HepG2 (cell line): ENCODE measurements around the gene SLC5A4. TPM values are rescaled to one million over a fixed set of nuclear protein-coding genes. Genes with fewer than 3 reads are reported as not detected.

Experiments used
- ATAC-seq: fragments of 200-7000 bp; cut with Tn5 transposase; 3 replicates; pipeline ENCODE4 v1.9.1; 2020; ENCODE audit warnings: mild to moderate bottlenecking, moderate library complexity
- BruUV-seq: library from RNA; stranded (reverse); fragments of 400-500 nt; replicated peaks from 2 replicates; lab custom pipeline; 2021; lab: Mats Ljungman, UMichigan
- CTCF ChIA-PET: fragments of 300-600 bp; formaldehyde crosslinking; extraction: SDS; loops from one replicate; lab custom pipeline; 2021; ENCODE audit warnings: low total read pairs, inconsistent platforms, low intra/inter-chr PET ratio; lab: Yijun Ruan, JAX
- POLR2A ChIA-PET: fragments of 350-600 bp; sonication (Branson Sonifier 250); formaldehyde crosslinking; loops from one replicate; lab custom pipeline; 2020; ENCODE audit warnings: antibody characterized with exemption, inconsistent platforms; lab: Yijun Ruan, JAX
- DNase-seq: peaks from one replicate; pipeline ENCODE4 v3.0.0-alpha.2; 2015; ENCODE audit warnings: low spot score
- FAIRE-seq: peaks from 3 replicates; lab custom pipeline; 2011; peaks lifted over from hg19 to GRCh38; lab: Jason Lieb, UNC
- H2AFZ ChIP-seq: one replicate; pipeline ENCODE4 v1.6.1; 2011; ENCODE audit warnings: low read length, inconsistent platforms
- H3K27ac ChIP-seq: fragments of 300-600 bp; 3 replicates; pipeline ENCODE4 v1.8.0; 2011; ENCODE audit warnings: mixed run types, mild to moderate bottlenecking, mixed read lengths, low read length, inconsistent platforms; ENCODE audit not compliant: insufficient read depth; ENCODE audit errors: extremely low read length
- H3K27me3 ChIP-seq, 2 experiments: fragments of 200-600 bp in 1 of 2; 2 replicates in 1 of 2; 3 replicates in 1 of 2; pipeline versions ENCODE4 v1.6.0 to v1.8.0; 2011; ENCODE audit warnings: low read length in 2 of 2, mild to moderate bottlenecking in 2 of 2, moderate library complexity in 2 of 2, inconsistent platforms in 1 of 2; ENCODE audit not compliant: insufficient read depth in 2 of 2, control insufficient read depth in 1 of 2
- H3K36me3 ChIP-seq, 2 experiments: fragments of 200-600 bp in 1 of 2; replicated peaks in 1 of 2; 2 replicates in 1 of 2; 3 replicates in 1 of 2; pipeline versions ENCODE4 v1.5.1 to v1.8.0; 2011; ENCODE audit warnings: low read length in 2 of 2, inconsistent platforms in 1 of 2; ENCODE audit not compliant: insufficient read depth in 2 of 2, control insufficient read depth in 1 of 2
- H3K4me1 ChIP-seq: 2 replicates; pipeline ENCODE4 v1.5.1; 2012; ENCODE audit warnings: low read length, inconsistent platforms; ENCODE audit not compliant: insufficient read depth
- H3K4me2 ChIP-seq: 2 replicates; pipeline ENCODE4 v1.6.0; 2011; ENCODE audit warnings: low read depth, low read length, inconsistent platforms
- H3K4me3 ChIP-seq, 3 experiments: fragments of 200-600 bp in 1 of 3; sonication (generic), shearing (Covaris generic) in 1 of 3; replicated peaks in 1 of 3; 2 replicates each; pipeline ENCODE4 v1.5.1; 2011 to 2016; ENCODE audit warnings: low read length in 3 of 3, inconsistent platforms in 2 of 3, low read depth in 2 of 3, mild to moderate bottlenecking in 2 of 3, control low read depth in 1 of 3, mixed read lengths in 1 of 3; ENCODE audit not compliant: insufficient read depth in 1 of 3
- H3K79me2 ChIP-seq: one replicate; pipeline ENCODE4 v1.6.1; 2011; ENCODE audit warnings: low read length, inconsistent platforms; ENCODE audit not compliant: insufficient read depth
- H3K9ac ChIP-seq: 2 replicates; pipeline ENCODE4 v1.6.0; 2011; ENCODE audit warnings: mild to moderate bottlenecking, low read depth, low read length, inconsistent platforms; ENCODE audit not compliant: insufficient read depth
- H3K9me3 ChIP-seq: 2 replicates; pipeline ENCODE4 v1.5.1; 2012; ENCODE audit warnings: mild to moderate bottlenecking, low read length
- H4K20me1 ChIP-seq: 2 replicates; pipeline ENCODE4 v1.6.0; 2011; ENCODE audit warnings: inconsistent platforms, mild to moderate bottlenecking, low read length, moderate library complexity; ENCODE audit not compliant: insufficient read depth
- ATAD3A ChIP-seq: sonication (generic); formaldehyde crosslinking; IDR thresholded peaks from 2 replicates; pipeline ENCODE4 v1.4.0; 2020; ENCODE audit warnings: missing genetic modification reagents
- CBFB ChIP-seq: sonication (generic); formaldehyde crosslinking; IDR thresholded peaks from 2 replicates; pipeline ENCODE4 v1.4.0; 2020; ENCODE audit warnings: missing genetic modification reagents
- ELF4 ChIP-seq: sonication (generic); formaldehyde crosslinking; IDR thresholded peaks from 2 replicates; pipeline ENCODE4 v1.5.0; 2020; ENCODE audit warnings: missing genetic modification reagents, mild to moderate bottlenecking, moderate library complexity, borderline replicate concordance
- MXI1 ChIP-seq: IDR thresholded peaks from 3 replicates; pipeline ENCODE4 v1.6.1; 2012; ENCODE audit warnings: low read depth, low read length, inconsistent platforms, borderline replicate concordance
- MZF1 ChIP-seq: sonication (generic); formaldehyde crosslinking; IDR thresholded peaks from 2 replicates; pipeline ENCODE4 v1.8.1; 2023; ENCODE audit warnings: mild to moderate bottlenecking, missing genetic modification reagents, borderline replicate concordance
- NCOA2 ChIP-seq: sonication (generic); formaldehyde crosslinking; IDR thresholded peaks from 2 replicates; pipeline ENCODE4 v1.8.0; 2022; ENCODE audit warnings: inconsistent platforms
- RFX1 ChIP-seq: fragments of 450-650 bp; IDR thresholded peaks from 2 replicates; pipeline ENCODE4 v1.6.1; 2017
- SP4 ChIP-seq: sonication (generic); formaldehyde crosslinking; IDR thresholded peaks from 2 replicates; pipeline ENCODE4 v1.8.1; 2023; ENCODE audit warnings: mild to moderate bottlenecking, missing genetic modification reagents
- SRY ChIP-seq: sonication (generic); formaldehyde crosslinking; IDR thresholded peaks from 2 replicates; pipeline ENCODE4 v1.8.0; 2022; ENCODE audit warnings: mild to moderate bottlenecking, missing genetic modification reagents
- ZBTB20 ChIP-seq: sonication (generic); formaldehyde crosslinking; IDR thresholded peaks from 2 replicates; pipeline ENCODE4 v1.8.1; 2023; ENCODE audit warnings: missing genetic modification reagents, low read depth, mild to moderate bottlenecking, borderline replicate concordance
- ZNF121 ChIP-seq: sonication (generic); formaldehyde crosslinking; IDR thresholded peaks from 2 replicates; pipeline ENCODE4 v1.5.0; 2020; ENCODE audit warnings: mild to moderate bottlenecking, missing genetic modification reagents
- ZNF3 ChIP-seq: IDR thresholded peaks from 2 replicates; pipeline ENCODE4 v1.7.0; 2017; ENCODE audit warnings: inconsistent platforms
- WGBS: methylation state at CpG from one replicate; pipeline ENCODE4 v1.1.6; 2017; ENCODE audit warnings: low lambda C conversion rate; 5-methylcytosine and 5-hydroxymethylcytosine counted together
- in situ Hi-C: cut with HindIII; loops from 2 replicates; pipeline ENCODE4 v1.10.0; 2017; ENCODE audit warnings: low pct_unique_long_range_greater_than_20kb; ENCODE audit not compliant: extremely low pct_ligation_motif_present
- intact Hi-C: fragments of 100-400 bp; cut with micrococcal nuclease; formaldehyde crosslinking; loops from one replicate; pipeline ENCODE4 v1.10.0; 2022; ENCODE audit not compliant: unreplicated experiment
- polyA plus RNA-seq, 8 experiments: library from polyadenylated mRNA; depleted of rRNA in 3 of 8; stranded (reverse) in 7 of 8; unstranded in 1 of 8; fragments of >200 nt; fragmentation: Illumina TruSeq in 4 of 8; extraction: Trizol in 4 of 8; gene quantifications; 2 replicates each; pipeline versions ENCODE4 v1.2.1 to v1.2.3, GENCODE V29; 2011 to 2016; ENCODE audit warnings: low read depth in 4 of 8, missing spikeins in 1 of 8, mixed read lengths in 1 of 8; ENCODE audit not compliant: insufficient read depth in 1 of 8
- total RNA-seq, 5 experiments: library from RNA; depleted of rRNA; stranded (reverse); fragments of >200 nt; fragmentation: Illumina TruSeq; extraction: Trizol; gene quantifications; 2 replicates each; pipeline ENCODE4 v1.2.3, GENCODE V29; 2016; ENCODE audit warnings: low read depth in 1 of 5
- TF ChIP-seq, protein P1 (sequence below): sonication (generic); formaldehyde crosslinking; IDR thresholded peaks from 2 replicates; pipeline ENCODE4 v1.4.0; 2020; ENCODE audit warnings: mild to moderate bottlenecking, missing genetic modification reagents
- TF ChIP-seq, protein P2 (sequence below): sonication (generic); formaldehyde crosslinking; IDR thresholded peaks from 2 replicates; pipeline ENCODE4 v1.5.0; 2020; ENCODE audit warnings: missing genetic modification reagents
- TF ChIP-seq, protein P3 (sequence below): sonication (generic); formaldehyde crosslinking; IDR thresholded peaks from 2 replicates; pipeline ENCODE4 v1.9.0; 2021; ENCODE audit warnings: missing genetic modification reagents, borderline replicate concordance
- TF ChIP-seq, protein P4 (sequence below): sonication (generic); formaldehyde crosslinking; IDR thresholded peaks from 2 replicates; pipeline ENCODE4 v1.8.1; 2023; ENCODE audit warnings: missing genetic modification reagents, inconsistent platforms, borderline replicate concordance
- TF ChIP-seq, protein P5 (sequence below): sonication (generic); formaldehyde crosslinking; IDR thresholded peaks from 2 replicates; pipeline ENCODE4 v1.4.0; 2020; ENCODE audit warnings: missing genetic modification reagents
- TF ChIP-seq, protein P6 (sequence below): sonication (generic); formaldehyde crosslinking; IDR thresholded peaks from 2 replicates; pipeline ENCODE4 v1.8.0; 2022; ENCODE audit warnings: mild to moderate bottlenecking, missing genetic modification reagents, borderline replicate concordance

Gene SLC5A4
- total and polyA plus RNA-seq, 2 of the 13 experiments (the other 11 are each of a cell fraction or from before 2014, with no cell fraction given): not detected

DNA sequence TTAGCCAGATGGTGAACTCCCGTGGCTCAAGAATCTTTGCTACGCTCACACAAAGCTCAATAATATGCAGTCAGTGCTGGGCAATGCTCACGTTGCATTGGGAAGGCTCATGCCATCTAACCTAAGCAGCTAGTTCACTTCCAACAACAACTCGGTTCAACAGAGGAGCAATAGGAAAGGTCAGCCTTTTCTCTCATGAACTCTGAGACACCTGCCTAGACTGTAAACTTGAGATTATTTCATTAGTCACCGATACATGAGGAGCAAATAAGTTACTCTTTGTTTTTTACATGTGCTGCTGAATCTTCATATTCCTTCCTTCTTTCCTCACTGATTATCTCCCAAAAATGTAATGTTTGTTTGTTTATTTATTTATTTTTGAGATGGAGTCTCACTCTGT lies 9.0 kb downstream of the SLC5A4 start:
- BruUV-seq: no TSS peak
- ATAC-seq (no peak), DNase-seq (no peak)
- Histone ChIP-seq H3K79me2 (no peaks in the 10 kb centered on the region), H3K4me1 (peaks cover 58% of the 10 kb centered on the region), H3K27ac (no peak overlapping the region), H3K9me3 (no peaks in the 10 kb centered on the region), H3K9ac (no peak overlapping the region)
- in situ Hi-C loops: no loop called here
- TF ChIP-seq, protein P1, sequence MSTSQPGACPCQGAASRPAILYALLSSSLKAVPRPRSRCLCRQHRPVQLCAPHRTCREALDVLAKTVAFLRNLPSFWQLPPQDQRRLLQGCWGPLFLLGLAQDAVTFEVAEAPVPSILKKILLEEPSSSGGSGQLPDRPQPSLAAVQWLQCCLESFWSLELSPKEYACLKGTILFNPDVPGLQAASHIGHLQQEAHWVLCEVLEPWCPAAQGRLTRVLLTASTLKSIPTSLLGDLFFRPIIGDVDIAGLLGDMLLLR (CRISPR knock-in tag): no peak
- TF ChIP-seq, protein P2, sequence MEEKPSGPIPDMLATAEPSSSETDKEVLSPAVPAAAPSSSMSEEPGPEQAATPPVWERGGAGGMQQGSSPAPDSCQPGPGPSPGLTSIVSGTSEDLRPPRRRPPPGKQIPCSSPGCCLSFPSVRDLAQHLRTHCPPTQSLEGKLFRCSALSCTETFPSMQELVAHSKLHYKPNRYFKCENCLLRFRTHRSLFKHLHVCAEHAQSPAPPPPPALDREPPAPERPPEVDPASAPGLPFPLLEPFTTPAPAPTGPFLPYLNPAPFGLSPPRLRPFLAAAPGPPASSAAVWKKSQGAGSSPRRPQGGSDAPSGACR (CRISPR knock-in tag): no peak
- TF ChIP-seq, protein P3, sequence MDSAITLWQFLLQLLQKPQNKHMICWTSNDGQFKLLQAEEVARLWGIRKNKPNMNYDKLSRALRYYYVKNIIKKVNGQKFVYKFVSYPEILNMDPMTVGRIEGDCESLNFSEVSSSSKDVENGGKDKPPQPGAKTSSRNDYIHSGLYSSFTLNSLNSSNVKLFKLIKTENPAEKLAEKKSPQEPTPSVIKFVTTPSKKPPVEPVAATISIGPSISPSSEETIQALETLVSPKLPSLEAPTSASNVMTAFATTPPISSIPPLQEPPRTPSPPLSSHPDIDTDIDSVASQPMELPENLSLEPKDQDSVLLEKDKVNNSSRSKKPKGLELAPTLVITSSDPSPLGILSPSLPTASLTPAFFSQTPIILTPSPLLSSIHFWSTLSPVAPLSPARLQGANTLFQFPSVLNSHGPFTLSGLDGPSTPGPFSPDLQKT (CRISPR knock-in tag): no peak
- TF ChIP-seq, protein P4, sequence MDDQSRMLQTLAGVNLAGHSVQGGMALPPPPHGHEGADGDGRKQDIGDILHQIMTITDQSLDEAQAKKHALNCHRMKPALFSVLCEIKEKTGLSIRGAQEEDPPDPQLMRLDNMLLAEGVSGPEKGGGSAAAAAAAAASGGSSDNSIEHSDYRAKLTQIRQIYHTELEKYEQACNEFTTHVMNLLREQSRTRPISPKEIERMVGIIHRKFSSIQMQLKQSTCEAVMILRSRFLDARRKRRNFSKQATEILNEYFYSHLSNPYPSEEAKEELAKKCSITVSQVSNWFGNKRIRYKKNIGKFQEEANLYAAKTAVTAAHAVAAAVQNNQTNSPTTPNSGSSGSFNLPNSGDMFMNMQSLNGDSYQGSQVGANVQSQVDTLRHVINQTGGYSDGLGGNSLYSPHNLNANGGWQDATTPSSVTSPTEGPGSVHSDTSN (CRISPR knock-in tag): no peak
- TF ChIP-seq ELF4 (CRISPR knock-in tag) (no peak), ZBTB20 (no peak), SRY (no peak), SP4 (CRISPR knock-in tag) (no peak), RFX1 (no peak), ATAD3A (CRISPR knock-in tag) (no peak), ZNF3 (CRISPR knock-in tag) (no peak), MXI1 (no peak), MZF1 (CRISPR knock-in tag) (no peak), NCOA2 (CRISPR knock-in tag) (no peak), ZNF121 (no peak), CBFB (no peak)
- TF ChIP-seq, protein P5, sequence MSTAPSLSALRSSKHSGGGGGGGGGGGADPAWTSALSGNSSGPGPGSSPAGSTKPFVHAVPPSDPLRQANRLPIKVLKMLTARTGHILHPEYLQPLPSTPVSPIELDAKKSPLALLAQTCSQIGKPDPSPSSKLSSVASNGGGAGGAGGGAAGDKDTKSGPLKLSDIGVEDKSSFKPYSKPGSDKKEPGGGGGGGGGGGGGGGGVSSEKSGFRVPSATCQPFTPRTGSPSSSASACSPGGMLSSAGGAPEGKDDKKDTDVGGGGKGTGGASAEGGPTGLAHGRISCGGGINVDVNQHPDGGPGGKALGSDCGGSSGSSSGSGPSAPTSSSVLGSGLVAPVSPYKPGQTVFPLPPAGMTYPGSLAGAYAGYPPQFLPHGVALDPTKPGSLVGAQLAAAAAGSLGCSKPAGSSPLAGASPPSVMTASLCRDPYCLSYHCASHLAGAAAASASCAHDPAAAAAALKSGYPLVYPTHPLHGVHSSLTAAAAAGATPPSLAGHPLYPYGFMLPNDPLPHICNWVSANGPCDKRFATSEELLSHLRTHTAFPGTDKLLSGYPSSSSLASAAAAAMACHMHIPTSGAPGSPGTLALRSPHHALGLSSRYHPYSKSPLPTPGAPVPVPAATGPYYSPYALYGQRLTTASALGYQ (CRISPR knock-in tag): no peak
- TF ChIP-seq, protein P6, sequence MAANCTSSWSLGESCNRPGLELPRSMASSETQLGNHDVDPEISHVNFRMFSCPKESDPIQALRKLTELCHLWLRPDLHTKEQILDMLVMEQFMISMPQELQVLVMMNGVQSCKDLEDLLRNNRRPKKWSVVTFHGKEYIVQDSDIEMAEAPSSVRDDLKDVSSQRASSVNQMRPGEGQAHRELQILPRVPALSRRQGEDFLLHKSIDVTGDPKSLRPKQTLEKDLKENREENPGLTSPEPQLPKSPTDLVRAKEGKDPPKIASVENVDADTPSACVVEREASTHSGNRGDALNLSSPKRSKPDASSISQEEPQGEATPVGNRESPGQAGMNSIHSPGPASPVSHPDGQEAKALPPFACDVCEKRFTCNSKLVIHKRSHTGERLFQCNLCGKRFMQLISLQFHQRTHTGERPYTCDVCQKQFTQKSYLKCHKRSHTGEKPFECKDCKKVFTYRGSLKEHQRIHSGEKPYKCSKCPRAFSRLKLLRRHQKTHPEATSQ (CRISPR knock-in tag): no peak
- TF ChIP-seq, all 625 proteins: peak for 0
- intact Hi-C loops: no loop called here
- CTCF ChIA-PET: no interaction called here
- POLR2A ChIA-PET: no interaction called here
- Histone ChIP-seq H4K20me1 (no peaks in the 10 kb centered on the region), H3K4me2 (no peak overlapping the region), H3K27me3 (no peaks in the 10 kb centered on the region; a peak in 1 of 5 replicates), H3K36me3 (no peaks in the 10 kb centered on the region), H3K4me3 (no peak overlapping the region), H2AFZ (no peak overlapping the region)
- WGBS: 61% methylated on average over 5 of the region's 5 CpGs
- no peak for FAIRE-seq
